Measurements from ENCODE around the gene PFDN4.

Gene PFDN4

GRCh38 chr20:54165803-54166202 is 42.1 kb upstream of the PFDN4 start:
- Histone ChIP-seq H3K9me3 (ENCODE audit: insufficient read depth, low read length, severe bottlenecking) (no peaks in the 10 kb centered on the region), H3K27ac (ENCODE audit: low read length) (no peak overlapping the region), H3K79me2 (ENCODE audit: insufficient read depth, low read length) (no peaks in the 10 kb centered on the region), H3K9ac (ENCODE audit: low read depth, low read length) (no peak overlapping the region), H3K4me1 (ENCODE audit: insufficient read depth, low read length) (no peaks in the 10 kb centered on the region), H3K36me3 (ENCODE audit: insufficient read depth, low read length) (no peaks in the 10 kb centered on the region), H3K4me2 (ENCODE audit: insufficient read depth, low read length) (no peak overlapping the region), H4K20me1 (ENCODE audit: insufficient read depth, low read length) (no peaks in the 10 kb centered on the region), H3K27me3 (ENCODE audit: insufficient read depth, low read length, poor library complexity) (peaks cover 63% of the 10 kb centered on the region), H3K4me3 (ENCODE audit: low read depth in 1 of 2, low read length in 2 of 2) (no peak overlapping the region), H2AFZ (ENCODE audit: low read depth, low read length) (no peak overlapping the region)
- ATAC-seq (ENCODE audit: insufficient read depth, low read depth) = no peak
- TF ChIP-seq EZH2 (IDR thresholded peaks at IDR 0.05; ENCODE audit: borderline replicate concordance, low read depth, low read length, severe bottlenecking) (no peak), CTCF (IDR thresholded peaks at IDR 0.05; ENCODE audit: borderline replicate concordance, extremely low read depth, low read length, poor library complexity, severe bottlenecking) (no peak)
- DNase-seq = no peak

- ATAC-seq (ENCODE audit: insufficient read depth, low read depth) (no peak), DNase-seq (no peak)
- Histone ChIP-seq H3K4me1 (ENCODE audit: insufficient read depth, low read length) (no peaks in the 10 kb centered on the region), H3K27me3 (ENCODE audit: insufficient read depth, low read length, poor library complexity) (peaks cover 68% of the 10 kb centered on the region), H2AFZ (ENCODE audit: low read depth, low read length) (no peak overlapping the region), H3K4me3 (ENCODE audit: low read depth in 1 of 2, low read length in 2 of 2) (no peak overlapping the region), H3K27ac (ENCODE audit: low read length) (no peak overlapping the region), H3K9ac (ENCODE audit: low read depth, low read length) (no peak overlapping the region), H3K9me3 (ENCODE audit: insufficient read depth, low read length, severe bottlenecking) (no peaks in the 10 kb centered on the region), H3K4me2 (ENCODE audit: insufficient read depth, low read length) (no peak overlapping the region), H4K20me1 (ENCODE audit: insufficient read depth, low read length) (no peaks in the 10 kb centered on the region), H3K79me2 (ENCODE audit: insufficient read depth, low read length) (no peaks in the 10 kb centered on the region), H3K36me3 (ENCODE audit: insufficient read depth, low read length) (no peaks in the 10 kb centered on the region)
- TF ChIP-seq CTCF (IDR thresholded peaks at IDR 0.05; ENCODE audit: borderline replicate concordance, extremely low read depth, low read length, poor library complexity, severe bottlenecking) (no peak), EZH2 (IDR thresholded peaks at IDR 0.05; ENCODE audit: borderline replicate concordance, low read depth, low read length, severe bottlenecking) (no peak)
Observed at GRCh38 chr20:54166987-54167662, 40.8 kb upstream of the PFDN4 start.

GRCh38 chr20:54167909-54168872 is 39.7 kb upstream of the PFDN4 start:
- Histone ChIP-seq H4K20me1 (ENCODE audit: insufficient read depth, low read length) (no peaks in the 10 kb centered on the region), H3K9me3 (ENCODE audit: insufficient read depth, low read length, severe bottlenecking) (no peaks in the 10 kb centered on the region), H3K79me2 (ENCODE audit: insufficient read depth, low read length) (no peaks in the 10 kb centered on the region), H3K36me3 (ENCODE audit: insufficient read depth, low read length) (no peaks in the 10 kb centered on the region), H3K9ac (ENCODE audit: low read depth, low read length) (no peak overlapping the region), H2AFZ (ENCODE audit: low read depth, low read length) (no peak overlapping the region), H3K27ac (ENCODE audit: low read length) (no peak overlapping the region), H3K4me1 (ENCODE audit: insufficient read depth, low read length) (no peaks in the 10 kb centered on the region), H3K27me3 (ENCODE audit: insufficient read depth, low read length, poor library complexity) (peaks cover 58% of the 10 kb centered on the region), H3K4me2 (ENCODE audit: insufficient read depth, low read length) (no peak overlapping the region), H3K4me3 (ENCODE audit: low read depth in 1 of 2, low read length in 2 of 2) (no peak overlapping the region)
- DNase-seq = no peak
- TF ChIP-seq EZH2 (IDR thresholded peaks at IDR 0.05; ENCODE audit: borderline replicate concordance, low read depth, low read length, severe bottlenecking) (no peak), CTCF (IDR thresholded peaks at IDR 0.05; ENCODE audit: borderline replicate concordance, extremely low read depth, low read length, poor library complexity, severe bottlenecking) (no peak)
- ATAC-seq (ENCODE audit: insufficient read depth, low read depth) = no peak
